Measurements from ENCODE around the gene TBC1D5.
"Not testable (repeated sequence)": the region's sequence is repeated elsewhere in the genome, so short reads cannot be mapped to it uniquely, and the experiment has no call there.

DNA sequence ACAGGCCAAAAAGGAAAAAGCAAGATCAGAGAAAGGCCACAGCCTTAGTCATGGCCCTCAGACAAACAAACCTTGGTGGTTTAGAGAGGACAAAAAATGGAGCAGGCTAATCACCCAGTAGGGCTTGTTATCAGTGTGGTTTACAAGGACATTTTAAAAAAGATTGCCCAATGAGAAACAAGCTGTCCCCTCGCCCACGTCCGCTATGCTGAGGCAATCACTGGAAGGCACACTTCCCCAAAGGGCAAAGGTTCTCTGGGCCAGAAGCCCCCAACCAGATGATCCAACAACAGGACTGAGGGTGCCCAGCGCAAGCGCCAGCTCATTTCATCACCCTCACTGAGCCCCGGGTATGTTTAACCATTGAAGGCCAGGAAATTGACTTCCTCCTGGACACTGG lies 34.9 kb upstream of the TBC1D5 start:
- TF ChIP-seq POLR2A, CHD1, CEBPB (IDR thresholded peaks at IDR 0.05; ENCODE audit: low read depth, low read length): not testable (repeated sequence)
- TF ChIP-seq, protein P1, sequence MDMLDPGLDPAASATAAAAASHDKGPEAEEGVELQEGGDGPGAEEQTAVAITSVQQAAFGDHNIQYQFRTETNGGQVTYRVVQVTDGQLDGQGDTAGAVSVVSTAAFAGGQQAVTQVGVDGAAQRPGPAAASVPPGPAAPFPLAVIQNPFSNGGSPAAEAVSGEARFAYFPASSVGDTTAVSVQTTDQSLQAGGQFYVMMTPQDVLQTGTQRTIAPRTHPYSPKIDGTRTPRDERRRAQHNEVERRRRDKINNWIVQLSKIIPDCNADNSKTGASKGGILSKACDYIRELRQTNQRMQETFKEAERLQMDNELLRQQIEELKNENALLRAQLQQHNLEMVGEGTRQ (IDR thresholded peaks at IDR 0.05; ENCODE audit: low read depth, low read length): not testable (repeated sequence)
- TF ChIP-seq, protein P2, sequence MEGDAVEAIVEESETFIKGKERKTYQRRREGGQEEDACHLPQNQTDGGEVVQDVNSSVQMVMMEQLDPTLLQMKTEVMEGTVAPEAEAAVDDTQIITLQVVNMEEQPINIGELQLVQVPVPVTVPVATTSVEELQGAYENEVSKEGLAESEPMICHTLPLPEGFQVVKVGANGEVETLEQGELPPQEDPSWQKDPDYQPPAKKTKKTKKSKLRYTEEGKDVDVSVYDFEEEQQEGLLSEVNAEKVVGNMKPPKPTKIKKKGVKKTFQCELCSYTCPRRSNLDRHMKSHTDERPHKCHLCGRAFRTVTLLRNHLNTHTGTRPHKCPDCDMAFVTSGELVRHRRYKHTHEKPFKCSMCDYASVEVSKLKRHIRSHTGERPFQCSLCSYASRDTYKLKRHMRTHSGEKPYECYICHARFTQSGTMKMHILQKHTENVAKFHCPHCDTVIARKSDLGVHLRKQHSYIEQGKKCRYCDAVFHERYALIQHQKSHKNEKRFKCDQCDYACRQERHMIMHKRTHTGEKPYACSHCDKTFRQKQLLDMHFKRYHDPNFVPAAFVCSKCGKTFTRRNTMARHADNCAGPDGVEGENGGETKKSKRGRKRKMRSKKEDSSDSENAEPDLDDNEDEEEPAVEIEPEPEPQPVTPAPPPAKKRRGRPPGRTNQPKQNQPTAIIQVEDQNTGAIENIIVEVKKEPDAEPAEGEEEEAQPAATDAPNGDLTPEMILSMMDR (conservative IDR thresholded peaks at IDR 0.05; ENCODE audit: low read depth, low read length): not testable (repeated sequence)

All from IMR-90 (cell line).